ENCODE data around the gene PLAAT5.
"Not testable (repeated sequence)": the region's sequence is repeated elsewhere in the genome, so short reads cannot be mapped to it uniquely, and the experiment has no call there.

PLAAT5 gene

DNA sequence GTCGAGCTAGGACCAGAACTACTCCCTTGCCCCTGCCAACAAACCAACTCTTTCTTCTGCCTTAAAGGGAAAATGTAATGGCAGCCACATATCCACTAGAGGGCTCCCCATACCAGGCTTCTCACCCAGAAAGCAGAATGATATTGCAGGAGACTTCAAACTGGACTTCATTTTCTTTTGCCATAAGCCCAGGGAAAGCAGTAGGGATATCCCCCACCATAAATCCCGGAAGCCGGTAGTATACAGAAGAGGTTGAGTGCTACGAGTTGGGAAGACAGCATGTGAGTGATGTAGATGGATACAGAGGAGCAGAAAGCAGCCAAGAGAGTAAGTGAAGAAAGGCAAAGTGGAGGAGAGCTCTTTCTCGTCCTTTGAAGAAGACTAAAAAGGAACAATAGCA is 12.1 kb downstream of the PLAAT5 start:
- DNase-seq (ENCODE audit: low read depth) = peak; percentile 62

- DNase-seq (ENCODE audit: low read depth) = no peak
Observed at GRCh38 chr11:63476618-63477017, 14.3 kb downstream of the PLAAT5 start.

- DNase-seq (ENCODE audit: low read depth) = no peak
Observed at GRCh38 chr11:63472372-63472771, 18.6 kb downstream of the PLAAT5 start.

- DNase-seq (ENCODE audit: low read depth) = no peak
Observed at GRCh38 chr11:63470311-63470710, 20.7 kb downstream of the PLAAT5 start.

GRCh38 chr11:63462137-63462536 is 28.8 kb downstream of the PLAAT5 start:
- DNase-seq (ENCODE audit: low read depth) = no peak

GRCh38 chr11:63459586-63459985 is 31.4 kb downstream of the PLAAT5 start:
- DNase-seq (ENCODE audit: low read depth) = no peak

DNA sequence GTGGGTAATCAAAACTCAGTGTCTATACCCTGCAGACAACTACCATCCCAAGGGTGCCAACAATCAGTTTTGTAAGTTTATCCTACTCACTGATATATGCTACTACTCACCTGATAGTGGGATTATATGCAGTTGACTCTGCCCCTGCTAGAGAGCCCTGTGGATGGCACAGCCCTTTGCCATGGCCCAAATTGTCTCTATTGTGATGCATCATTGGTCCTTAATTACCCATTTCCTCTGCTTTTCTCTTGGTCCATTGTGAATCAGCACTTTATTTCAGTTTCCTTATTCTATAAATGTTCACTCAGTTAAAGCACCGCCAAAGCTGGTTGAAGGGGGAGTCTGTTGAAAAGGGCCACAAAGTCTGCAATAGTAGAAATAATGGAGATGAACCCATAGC is 42.3 kb downstream of the PLAAT5 start:
- DNase-seq (ENCODE audit: low read depth) = no peak

DNA sequence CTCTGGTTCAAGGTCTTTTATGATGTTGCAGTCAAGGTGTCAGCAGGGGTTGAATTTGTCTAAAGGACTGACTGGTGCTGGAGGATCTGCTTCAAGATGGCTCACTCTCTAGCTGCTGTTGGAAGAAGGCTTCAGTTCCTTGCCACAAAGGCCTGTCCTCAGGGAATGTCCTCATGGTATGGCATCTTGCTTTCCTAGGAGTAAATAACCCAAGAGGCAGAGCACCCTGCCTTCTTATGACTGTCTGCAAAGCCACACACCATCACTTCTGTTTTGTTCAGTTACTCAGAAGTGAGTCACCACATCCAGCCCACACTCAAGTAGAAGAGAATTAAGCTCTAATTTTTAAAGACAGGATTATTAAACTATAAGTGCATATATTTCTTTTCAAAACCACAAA is 45.2 kb downstream of the PLAAT5 start:
- DNase-seq (ENCODE audit: low read depth) = no peak

DNA sequence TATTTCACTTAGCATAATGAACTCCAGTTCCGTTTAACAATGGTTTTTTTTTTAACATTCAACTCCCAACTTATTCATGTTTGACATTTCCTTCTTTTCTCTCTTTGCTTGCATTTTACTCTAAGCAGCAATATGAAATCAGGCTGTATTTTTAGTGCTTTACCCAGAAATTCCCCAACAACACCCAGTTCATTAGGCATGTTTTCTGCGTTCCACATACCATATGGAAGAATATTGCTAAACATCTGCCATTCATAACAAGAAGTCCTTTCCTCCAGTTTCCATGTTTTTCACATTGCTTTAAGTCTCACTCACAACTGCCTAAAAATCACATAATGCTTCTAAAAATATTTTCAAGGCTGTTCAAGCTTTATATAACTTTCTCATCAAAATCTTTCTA is 45.8 kb downstream of the PLAAT5 start:
- DNase-seq (ENCODE audit: low read depth) = no peak

- no peak for DNase-seq (ENCODE audit: low read depth)
Observed at GRCh38 chr11:63444160-63444559, 46.8 kb downstream of the PLAAT5 start.

GRCh38 chr11:63443714-63444113 is 47.3 kb downstream of the PLAAT5 start:
- no peak for DNase-seq (ENCODE audit: low read depth)

DNA sequence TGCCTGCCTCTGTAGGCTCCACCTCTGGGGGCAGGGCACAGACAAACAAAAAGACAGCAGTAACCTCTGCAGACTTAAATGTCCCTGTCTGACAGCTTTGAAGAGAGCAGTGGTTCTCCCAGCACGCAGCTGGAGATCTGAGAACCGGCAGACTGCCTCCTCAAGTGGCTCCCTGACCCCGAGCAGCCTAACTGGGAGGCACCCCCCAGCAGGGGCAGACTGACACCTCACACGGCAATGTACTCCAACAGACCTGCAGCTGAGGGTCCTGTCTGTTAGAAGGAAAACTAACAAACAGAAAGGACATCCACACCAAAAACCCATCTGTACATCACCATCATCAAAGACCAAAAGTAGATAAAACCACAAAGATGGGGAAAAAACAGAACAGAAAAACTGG is 55.1 kb downstream of the PLAAT5 start:
- not testable (repeated sequence) for DNase-seq (ENCODE audit: low read depth)

DNA sequence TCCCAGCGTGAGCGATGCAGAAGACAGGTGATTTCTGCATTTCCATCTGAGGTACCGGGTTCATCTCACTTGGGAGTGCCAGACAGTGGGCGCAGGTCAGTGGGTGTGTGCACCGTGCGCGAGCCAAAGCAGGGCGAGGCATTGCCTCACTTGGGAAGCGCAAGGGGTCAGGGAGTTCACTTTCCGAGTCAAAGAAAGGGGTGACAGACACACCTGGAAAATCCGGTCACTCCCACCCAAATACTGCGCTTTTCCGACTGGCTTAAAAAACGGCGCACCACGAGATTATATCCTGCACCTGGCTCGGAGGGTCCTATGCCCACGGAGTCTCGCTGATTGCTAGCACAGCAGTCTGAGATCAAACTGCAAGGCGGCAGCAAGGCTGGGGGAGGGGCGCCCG is 55.6 kb downstream of the PLAAT5 start:
- DNase-seq (ENCODE audit: low read depth) = not testable (repeated sequence)

GRCh38 chr11:63430731-63431130 is 60.2 kb downstream of the PLAAT5 start:
- not testable (repeated sequence) for DNase-seq (ENCODE audit: low read depth)

DNA sequence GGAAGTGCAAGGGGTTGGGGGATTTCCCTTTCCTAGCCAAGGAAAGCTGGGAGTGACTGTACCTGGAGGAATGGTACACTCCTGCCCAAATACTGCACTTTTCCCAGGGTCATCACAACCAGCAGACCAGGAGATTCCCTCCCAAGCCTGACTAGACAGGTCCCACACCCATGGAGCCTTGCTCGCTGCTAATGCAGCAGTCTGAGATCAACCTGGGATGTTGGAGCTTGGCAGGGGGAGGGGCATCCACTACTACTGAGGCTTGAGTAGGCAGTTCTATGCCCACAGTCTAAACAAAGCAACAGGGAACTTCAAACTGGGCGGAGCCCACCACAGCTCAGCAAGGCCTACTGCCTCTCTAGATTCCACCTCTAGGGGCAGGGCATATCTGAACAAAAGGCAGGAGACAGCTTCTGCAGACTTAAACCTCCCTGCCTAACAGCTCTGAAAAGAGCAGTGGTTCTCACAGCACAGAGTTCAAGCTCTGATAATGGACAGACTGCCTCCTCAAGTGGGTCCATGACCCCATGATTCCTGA is 62.9 kb downstream of the PLAAT5 start:
- DNase-seq (ENCODE audit: low read depth) = no peak

- no peak for DNase-seq (ENCODE audit: low read depth)
Observed at GRCh38 chr11:63417174-63417852, 73.7 kb downstream of the PLAAT5 start.
